NCI-H146 (cell line): ENCODE data around the gene LATS2.
"Not testable (repeated sequence)": the region's sequence is repeated elsewhere in the genome, so short reads cannot be mapped to it uniquely, and the experiment has no call there.

Source experiments
- DNase-seq: peaks from one replicate; lab custom pipeline; 2025; lab: John Stamatoyannopoulos, UW

Gene LATS2

DNA sequence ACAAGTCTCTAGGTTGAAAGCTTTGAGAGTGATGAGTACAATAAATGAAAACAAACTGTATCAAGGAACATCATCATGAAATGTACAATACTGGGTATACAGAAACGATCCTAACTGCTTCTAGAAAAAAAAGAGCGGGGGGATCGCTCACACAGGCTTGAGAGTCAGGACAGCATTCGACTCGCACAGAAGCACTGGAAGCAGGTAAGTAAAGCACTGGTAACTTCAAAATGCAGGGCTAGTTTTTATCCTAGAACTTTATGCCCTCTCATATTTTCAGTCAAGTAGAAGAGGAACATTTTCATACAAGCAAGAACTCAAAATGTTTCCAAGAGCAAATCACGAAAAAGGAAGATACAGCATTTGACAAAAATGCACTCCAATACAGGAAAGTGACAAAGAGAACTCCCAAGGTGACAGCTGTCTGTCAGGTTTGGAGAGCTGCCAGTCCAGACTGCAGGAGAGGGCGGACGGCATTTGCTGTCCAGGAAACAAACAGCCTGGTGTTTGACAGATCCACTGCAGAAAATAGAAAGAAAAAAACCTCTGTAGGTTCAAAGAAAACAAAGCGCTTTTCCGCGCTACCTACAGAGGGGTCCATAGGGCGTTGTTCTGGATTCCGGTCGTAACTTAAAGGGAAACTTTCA is 100.6 kb downstream of the LATS2 start:
- no peak for DNase-seq

DNA sequence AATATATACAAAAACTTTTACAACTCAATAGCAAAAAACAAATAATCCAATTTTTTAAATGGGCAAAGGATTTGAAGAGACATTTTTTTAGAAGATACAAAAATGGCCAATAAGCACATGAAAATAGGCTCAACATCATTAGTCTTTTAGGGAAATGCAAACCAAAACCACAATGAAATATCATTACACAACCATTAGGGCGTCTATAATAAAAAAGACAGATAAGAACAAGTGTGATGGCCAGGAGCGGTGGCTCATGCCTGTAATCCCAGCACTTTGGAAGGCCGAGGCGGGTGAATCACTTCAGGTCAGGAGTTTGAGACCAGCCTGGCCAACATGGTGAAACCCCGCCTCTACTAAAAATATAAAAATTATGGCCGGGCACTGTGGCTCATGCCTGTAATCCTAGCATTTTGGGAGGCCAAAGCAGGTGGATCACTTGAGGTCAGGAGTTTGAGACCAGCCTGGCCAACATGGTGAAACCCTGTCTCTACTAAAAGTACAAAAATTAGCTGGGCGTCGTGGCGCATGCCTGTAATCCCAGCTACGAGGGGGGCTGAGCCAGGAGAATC is 104.3 kb downstream of the LATS2 start:
- DNase-seq = not testable (repeated sequence)

DNA sequence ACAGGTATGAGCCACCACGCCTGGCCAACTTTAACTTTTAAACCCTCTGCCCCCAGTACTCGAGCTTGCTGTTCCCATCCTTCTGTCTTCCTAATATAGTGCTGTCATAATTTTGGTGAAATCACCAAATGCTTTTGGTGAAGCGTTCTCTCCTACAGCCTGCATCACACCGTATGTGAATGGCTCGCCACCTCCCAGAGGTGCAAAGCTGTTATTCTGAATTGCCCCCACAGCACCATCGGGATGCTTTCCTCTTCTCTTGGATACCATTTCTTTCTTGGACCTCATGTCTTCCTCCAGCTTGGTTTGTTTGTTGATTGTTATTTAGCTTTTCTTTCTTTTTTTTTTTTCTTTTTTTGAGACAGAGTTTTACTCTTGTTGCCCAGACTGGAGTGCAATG is 105.9 kb downstream of the LATS2 start:
- no peak for DNase-seq

DNA sequence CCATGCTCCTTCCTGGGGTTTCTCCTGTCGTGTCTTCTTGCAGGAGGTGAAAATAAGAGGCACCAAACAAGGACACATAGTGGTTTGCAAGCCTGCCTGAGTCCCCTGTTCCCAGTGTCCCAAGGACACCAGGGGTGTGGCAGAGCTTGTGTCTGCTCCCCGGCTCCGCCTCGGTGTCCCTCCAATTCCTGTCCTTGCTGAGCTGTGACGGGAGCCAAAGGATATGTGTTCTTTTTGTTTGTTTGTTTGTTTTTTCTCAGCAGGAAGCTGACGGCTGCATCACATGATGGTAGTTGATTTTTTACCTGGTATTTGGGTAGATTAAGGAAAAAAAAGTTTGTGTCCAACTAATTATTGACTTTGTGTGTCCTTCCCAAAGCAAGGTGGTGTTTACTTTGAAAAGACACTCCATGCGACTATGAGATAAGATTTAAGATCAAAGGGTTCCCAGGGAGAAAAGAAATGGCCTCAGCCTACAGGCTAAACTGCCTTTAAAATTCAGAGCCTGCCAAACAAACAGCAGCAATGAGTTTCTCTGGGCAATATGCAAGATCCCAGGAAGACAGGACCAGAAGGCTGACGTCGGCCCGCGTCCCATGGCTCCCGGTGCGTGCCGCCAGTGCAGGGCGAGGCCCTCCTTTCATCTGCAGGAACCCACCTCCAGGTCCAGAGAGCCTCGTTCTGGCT is 108.0 kb downstream of the LATS2 start:
- no peak for DNase-seq

DNA sequence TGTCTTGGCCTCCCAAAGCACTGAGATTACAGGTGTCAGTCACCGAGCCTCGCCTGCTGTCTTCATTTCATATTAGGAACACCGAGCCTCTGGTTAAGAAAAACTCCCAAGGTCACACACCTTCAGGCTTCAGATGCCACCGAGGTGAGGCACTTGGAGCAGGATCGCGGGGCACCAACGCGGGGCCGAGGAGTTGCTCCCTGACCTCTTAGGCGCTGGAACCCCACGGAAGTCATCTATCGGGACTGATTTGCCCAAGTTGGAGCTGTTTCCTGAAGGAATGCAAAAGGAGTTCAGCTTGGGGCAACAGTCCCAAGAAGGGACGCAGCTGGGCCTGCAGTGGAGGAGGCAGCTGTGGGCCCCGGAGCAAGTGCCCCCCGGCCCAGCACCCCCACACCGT is 108.5 kb downstream of the LATS2 start:
- DNase-seq = no peak

DNA sequence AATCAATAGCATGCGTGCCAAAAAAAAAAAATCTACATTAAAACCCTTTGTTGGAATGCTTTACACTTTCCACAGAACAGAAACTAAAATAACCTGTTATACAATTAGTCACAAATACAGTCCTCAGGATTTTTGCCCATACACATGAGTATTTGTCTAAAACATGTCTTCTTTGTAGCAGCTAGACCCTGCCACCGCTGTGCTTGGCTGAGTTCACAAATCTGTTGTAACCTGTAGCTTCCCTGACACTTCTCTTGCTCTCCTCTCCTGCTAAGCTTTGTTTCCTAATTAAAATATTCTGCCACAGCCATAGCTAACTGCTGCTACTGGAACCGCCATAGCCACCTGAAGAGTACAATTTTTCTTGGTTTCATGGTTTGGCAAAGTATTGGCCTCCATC is 113.4 kb downstream of the LATS2 start:
- not testable (repeated sequence) for DNase-seq

DNA sequence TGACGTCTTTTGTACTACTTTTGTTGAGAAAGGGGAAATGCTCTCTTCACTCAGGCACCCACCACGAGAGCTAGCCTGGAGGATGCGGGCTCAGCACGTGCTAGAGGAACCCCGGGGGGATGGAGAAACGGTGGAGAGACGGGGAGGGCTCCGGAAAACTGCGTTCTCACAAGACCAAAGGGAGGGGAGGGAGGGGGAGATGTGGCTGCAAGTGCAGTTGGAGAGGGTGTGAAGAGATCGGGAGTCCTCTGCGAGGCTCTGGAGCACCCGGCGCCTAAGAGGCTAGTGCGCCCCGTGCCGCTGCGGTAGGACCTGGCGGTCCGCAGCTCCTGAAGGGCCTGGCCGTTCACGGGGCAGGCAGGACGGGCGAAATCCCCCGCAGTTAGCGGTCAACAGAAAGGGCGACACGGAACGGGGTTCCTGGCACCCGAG is 115.4 kb downstream of the LATS2 start:
- DNase-seq = no peak

DNA sequence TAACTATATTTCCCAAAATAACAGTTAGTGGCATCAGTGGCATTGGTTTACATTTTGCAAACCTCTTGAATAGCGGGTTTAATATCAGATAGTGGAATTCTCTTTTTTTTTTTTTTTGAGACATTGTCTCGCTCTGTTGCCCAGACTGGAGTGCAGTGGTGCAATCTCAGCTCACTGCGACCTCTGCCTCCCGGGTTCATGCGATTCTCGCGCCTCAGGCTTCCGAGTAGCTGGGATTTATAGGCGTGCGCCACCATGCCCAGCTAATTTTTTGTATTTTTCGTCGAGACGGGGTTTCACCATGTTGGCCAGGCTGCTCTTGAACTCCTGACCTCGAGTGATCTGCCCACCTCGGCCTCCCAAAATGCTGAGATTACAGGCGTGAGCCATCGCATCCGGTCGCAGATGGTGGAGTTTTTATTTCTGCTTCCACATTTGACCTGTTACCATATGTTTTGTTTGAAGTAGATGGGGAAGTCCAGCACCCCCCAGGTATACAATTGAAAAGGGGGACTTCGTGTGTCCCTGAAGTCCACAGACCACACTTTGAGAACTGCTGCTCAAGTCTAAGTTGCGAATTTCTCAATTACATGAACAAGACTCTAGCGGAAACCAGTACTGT is 118.3 kb downstream of the LATS2 start:
- no peak for DNase-seq

DNA sequence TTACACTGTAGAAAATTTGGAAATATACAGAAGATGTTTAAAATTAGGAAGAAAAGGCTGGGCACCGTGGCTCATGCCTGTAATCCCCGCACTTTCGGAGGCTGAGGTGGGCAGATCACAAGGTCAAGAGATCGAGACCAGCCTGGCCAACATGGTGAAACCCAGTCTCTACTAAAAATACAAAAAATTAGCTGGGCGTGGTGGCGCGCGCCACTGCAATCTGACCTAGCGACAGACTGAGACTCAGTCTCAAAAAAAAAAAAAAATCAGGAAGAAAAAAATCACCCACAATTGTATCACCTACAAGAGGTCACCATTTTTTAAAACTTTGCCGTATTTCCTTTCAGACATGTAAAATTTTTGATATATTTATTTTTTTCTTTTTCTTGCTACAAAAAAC is 120.9 kb downstream of the LATS2 start:
- DNase-seq = not testable (repeated sequence)

DNA sequence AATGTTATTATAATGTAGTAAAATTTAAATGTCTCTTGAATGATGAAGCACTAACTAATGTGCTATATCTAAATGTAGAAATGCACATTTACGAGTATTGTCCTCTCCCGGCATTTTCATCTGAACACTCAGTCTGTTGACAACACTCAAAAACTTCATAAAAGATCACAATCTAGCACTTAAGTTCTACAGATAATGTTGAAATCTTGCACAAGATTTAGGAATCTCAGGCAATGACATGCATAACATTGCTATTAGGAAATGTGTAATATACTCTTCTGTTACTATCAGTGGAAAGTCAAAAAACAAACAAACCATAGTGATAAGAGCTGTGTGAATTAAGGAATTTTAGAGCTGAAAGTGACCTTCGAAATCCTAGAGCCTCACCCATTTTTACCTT is 121.3 kb downstream of the LATS2 start:
- DNase-seq = no peak

DNA sequence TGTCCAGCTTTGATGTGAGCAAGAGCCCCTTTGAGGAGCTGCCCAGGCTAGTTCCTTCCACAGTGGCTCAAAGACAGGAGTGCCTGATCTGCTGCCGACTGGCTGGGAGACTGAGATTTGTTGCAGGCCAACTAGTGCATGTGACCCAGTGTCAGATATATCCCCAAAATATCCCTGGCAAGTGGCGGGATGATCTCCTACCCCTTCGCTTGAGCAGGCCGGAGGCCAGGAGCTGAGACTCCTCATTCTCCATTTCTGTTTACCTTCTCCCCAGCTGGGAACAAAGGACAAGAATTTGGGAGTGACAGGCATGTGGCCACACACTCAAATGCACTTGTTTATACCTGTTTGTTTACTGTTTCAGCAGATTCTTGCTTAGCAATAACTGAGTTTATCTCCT is 121.7 kb downstream of the LATS2 start:
- no peak for DNase-seq

DNA sequence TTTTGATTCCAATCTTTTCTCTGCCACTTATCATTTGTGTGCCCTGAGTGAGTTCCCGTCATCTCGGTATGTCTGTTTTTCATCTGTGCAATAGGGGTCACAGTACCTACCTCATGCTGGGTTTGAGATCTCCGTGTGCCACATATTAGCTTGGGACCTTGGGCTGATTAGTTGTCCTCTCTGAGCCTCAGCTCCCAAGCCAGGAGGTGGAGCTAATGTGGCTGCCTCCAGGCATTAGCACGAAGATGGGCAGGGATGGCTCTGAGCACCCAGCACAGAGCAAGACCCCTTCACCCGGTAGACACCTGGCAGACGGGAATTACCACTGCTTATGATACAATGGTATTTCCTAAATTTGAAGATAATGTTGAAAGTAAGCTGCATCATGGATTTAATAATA is 123.1 kb downstream of the LATS2 start:
- no peak for DNase-seq

DNA sequence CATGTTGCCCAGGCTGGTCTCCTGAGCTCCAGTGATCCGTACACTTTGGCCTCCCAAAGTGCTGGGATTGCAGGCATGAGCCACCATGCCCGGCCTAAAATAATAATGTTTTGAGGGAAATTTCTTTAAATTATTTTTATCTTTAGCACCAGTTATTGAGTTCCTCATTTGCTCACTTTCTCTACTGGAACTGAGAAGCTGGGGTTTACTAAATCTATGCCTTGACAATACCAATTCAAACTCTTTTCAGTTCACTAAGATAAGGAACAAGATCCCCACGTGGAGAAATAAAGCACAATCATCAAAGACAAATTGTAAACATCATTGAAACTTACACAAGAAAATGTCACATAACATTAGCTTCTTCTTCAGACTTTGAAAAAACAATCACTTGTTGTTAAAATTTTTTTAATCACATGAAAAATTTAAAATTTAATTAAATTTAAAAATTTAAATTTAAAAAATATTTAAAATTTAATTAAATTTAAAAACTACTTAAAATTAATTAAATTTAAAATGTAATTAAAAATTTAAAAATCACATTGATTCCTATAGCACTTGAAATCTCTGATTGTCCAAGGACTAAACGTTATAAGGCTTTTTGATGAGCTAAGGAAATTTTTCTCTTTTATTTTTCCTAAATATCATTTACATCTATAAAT is 133.7 kb downstream of the LATS2 start:
- no peak for DNase-seq

DNA sequence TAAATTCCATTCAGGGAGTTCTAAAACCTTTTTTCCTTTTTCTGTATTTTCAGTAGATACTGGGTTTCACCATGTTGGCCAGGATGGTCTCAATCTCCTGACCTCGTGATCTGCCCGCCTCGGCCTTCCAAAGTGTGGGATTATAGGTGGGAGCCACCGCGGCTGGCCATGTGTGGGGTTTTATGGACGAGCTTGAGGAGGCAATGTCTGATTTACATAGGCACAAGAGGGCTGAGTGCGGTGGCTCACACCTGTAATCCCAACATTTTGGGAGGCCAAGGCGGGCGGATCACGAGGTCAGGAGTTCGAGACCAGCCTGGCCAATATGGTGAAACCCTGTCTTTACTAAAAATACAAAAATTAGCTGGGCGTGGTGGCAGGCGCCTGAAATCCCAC is 136.0 kb downstream of the LATS2 start:
- DNase-seq = not testable (repeated sequence)

DNA sequence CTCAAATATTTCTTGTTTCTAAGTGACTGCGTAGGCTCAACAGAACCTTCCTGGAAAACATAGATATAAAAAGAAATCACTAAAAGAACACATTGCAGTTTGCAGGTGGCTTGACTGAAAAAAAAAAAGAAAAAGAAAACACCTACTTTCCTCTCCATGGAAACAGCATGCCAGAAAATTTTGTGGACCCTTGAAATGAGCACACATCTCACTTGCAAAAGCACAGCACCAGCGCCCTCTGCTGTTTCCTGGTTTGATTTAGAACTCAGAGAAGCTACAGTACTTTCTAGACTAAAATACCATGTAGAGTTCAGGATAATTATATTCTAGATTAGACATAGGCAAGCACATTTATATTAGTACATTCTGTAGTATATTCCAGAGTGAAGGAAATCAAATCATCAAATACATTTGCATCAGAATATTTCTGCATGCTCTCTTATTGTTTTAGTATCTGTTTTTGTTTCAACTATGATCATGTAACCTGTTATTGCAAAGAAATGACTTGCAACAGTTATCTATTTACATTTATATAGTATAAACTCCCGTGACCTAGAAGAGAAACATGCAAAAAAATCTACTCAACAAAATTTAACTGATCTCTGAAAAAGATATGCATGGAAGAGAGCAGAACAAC is 136.5 kb downstream of the LATS2 start:
- DNase-seq = peak; percentile 81

DNA sequence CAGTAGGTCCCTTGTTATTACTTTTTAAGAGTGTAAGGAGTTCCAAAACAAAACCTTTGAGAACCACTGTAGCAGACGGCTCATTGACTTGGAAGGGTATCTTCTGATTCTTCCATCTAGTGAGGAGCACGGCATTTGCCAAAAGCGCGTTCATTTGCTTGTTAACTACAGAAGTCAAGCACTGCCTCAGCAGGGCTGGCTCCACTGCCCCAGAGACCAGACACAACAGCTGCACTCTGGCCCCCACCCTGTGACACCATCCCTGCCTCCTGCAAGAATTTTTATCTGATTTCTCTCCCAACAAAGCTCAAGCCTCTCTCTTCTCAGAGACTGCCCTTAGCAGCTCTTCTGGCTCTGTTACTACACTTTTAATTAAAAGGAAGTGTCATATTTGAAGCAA is 138.1 kb downstream of the LATS2 start:
- no peak for DNase-seq
